BJ (cell line): ENCODE measurements around the gene WDR90. TPM values are rescaled to one million over a fixed set of nuclear protein-coding genes. Genes with fewer than 3 reads are reported as not detected.

Experiments used
- CTCF ChIA-PET: fragments of 350-600 bp; formaldehyde crosslinking; extraction: SDS; loops from one replicate; lab custom pipeline; 2021; ENCODE audit warnings: antibody characterized with exemption, inconsistent platforms; lab: Yijun Ruan, JAX
- POLR2A ChIA-PET: fragments of 300-600 bp; sonication (Branson Sonifier 250); formaldehyde crosslinking; extraction: SDS; loops from one replicate; lab custom pipeline; 2021; ENCODE audit warnings: antibody characterized with exemption; lab: Charles Lee
- DNase-seq: peaks from one replicate; pipeline ENCODE4 v3.0.0-alpha.2; 2011; ENCODE audit warnings: low read depth
- H3K27me3 ChIP-seq: 2 replicates; pipeline ENCODE4 v1.6.0; 2011; ENCODE audit warnings: low read length; ENCODE audit not compliant: control insufficient read depth, insufficient read depth
- H3K36me3 ChIP-seq: 2 replicates; pipeline ENCODE4 v1.5.1; 2011; ENCODE audit warnings: low read length; ENCODE audit not compliant: control insufficient read depth, insufficient read depth
- H3K4me3 ChIP-seq: 2 replicates; pipeline ENCODE4 v1.5.1; 2011; ENCODE audit warnings: low read depth, mild to moderate bottlenecking, control low read depth, low read length
- polyA plus RNA-seq: library from polyadenylated mRNA; depleted of rRNA; stranded (reverse); fragments of >200 nt; gene quantifications from 2 replicates; pipeline ENCODE4 v1.2.3, GENCODE V29; 2011
- TF ChIP-seq, protein P1 (sequence below): IDR thresholded peaks from 2 replicates; pipeline ENCODE4 v1.5.1; 2011; ENCODE audit warnings: low read depth, mild to moderate bottlenecking, control low read depth, inconsistent platforms, low read length, moderate library complexity; ENCODE audit not compliant: insufficient read depth

WDR90 gene
- polyA plus RNA-seq, 1 experiment: 10.0 TPM

DNA sequence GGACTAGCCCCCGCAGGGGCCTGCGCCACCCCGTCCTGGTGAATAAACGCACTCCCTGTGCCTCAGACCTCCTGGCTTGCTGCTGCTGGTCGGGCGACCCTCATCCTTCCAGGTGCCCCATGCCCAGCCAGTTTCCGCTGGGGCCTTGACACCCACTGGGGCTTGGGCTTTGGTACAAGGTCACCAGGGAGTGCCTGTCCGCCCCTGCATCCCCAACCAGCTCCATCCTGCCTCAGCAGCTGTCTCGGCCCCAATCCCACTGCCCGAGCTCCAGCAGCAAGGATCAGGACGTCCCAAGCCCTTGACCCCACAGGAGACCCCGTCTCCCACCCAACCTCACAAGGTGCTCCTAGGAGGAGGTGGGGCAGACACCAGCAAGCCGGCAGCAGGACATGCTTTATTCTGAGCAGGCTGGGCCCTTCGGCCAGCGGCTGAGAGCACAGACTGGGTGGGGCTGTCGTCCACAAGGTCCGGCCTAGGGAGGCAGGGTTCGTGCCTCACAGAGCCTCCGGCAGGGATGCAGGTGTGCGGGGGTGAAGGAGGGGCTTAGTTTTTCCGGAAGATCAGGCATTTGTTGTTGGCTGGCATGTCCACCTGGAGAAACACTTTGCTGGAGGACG is 15.0 kb upstream of the WDR90 start:
- Histone ChIP-seq H3K27me3 (no peaks in the 10 kb centered on the region), H3K4me3 (no peak overlapping the region), H3K36me3 (peaks cover 12% of the 10 kb centered on the region)
- TF ChIP-seq, protein P1, sequence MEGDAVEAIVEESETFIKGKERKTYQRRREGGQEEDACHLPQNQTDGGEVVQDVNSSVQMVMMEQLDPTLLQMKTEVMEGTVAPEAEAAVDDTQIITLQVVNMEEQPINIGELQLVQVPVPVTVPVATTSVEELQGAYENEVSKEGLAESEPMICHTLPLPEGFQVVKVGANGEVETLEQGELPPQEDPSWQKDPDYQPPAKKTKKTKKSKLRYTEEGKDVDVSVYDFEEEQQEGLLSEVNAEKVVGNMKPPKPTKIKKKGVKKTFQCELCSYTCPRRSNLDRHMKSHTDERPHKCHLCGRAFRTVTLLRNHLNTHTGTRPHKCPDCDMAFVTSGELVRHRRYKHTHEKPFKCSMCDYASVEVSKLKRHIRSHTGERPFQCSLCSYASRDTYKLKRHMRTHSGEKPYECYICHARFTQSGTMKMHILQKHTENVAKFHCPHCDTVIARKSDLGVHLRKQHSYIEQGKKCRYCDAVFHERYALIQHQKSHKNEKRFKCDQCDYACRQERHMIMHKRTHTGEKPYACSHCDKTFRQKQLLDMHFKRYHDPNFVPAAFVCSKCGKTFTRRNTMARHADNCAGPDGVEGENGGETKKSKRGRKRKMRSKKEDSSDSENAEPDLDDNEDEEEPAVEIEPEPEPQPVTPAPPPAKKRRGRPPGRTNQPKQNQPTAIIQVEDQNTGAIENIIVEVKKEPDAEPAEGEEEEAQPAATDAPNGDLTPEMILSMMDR: no peak
- ChIA-PET POLR2A (interaction anchor here (0.5 kb wide), 1 partner anchor 45 kb away, joined by 14 read pairs; no protein-coding TSS in a partner anchor), CTCF (interaction anchor here (1.2 kb wide), 1 partner anchor 14 kb away, joined by 4 read pairs; no protein-coding TSS in a partner anchor)
- DNase-seq: no peak

DNA sequence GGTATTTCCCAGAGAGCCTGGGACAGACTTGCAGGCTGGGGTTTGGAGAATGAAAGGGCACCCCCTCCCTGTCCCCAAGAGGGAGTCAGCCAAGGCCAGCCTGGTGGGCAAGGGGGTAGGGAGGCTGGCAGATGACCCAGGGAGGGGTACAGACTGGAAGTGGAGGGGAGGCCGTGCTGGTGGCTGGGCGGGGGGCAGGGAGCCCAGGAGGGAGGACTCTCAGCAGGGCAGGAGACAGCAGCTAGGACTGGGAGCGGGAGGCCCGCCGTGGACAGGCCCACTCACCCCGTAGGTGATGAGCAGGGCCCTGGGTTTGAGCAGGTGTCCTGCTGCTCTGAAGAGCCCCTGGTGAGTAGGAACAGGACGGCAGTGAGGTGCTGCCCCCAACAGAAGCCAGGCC is 14.2 kb upstream of the WDR90 start:
- TF ChIP-seq, protein P1: no peak
- no peak for DNase-seq
- CTCF ChIA-PET: no interaction called here
- H3K36me3 ChIP-seq: peaks cover 12% of the 10 kb centered on the region
- peak overlapping the region; percentile 50 for H3K4me3 ChIP-seq
- POLR2A ChIA-PET: no interaction called here
- H3K27me3 ChIP-seq: no peaks in the 10 kb centered on the region

DNA sequence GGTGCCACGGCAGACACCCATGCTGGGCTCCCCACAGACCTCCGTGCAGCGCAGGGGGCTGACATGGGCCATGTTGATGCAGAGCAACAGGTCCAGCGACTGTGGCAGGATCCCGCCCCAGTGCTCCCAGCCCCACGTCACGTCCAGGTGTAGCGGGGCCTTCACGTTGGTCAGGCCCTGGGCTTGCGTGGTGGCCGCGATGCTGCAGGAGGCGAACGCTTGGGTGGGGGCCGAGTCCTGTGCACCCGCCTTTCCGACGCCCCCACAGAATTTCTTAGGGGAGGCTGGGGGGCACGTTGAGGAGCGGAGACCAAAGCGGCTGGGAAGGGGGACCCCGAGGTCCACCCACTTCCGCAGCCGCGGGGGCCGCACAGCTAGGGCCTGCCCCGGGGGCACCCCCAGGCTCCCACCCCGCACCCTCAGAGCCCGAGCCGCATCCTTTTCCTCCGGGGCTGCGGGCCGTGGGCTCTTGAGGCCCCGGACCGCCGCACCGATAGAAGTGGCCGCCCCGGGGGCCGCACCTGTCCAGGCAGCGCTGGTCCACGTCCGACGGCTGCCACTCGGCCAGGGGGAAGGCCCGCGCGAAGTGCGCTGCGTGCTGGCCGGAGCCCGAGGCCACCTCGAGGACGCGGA is 13.5 kb upstream of the WDR90 start:
- POLR2A ChIA-PET: interaction anchor here (0.5 kb wide), 1 partner anchor 8 kb away, joined by 3 read pairs; no protein-coding TSS in a partner anchor
- Histone ChIP-seq H3K4me3 (peak overlapping the region; percentile 50), H3K27me3 (no peaks in the 10 kb centered on the region), H3K36me3 (peaks cover 12% of the 10 kb centered on the region)
- DNase-seq: no peak
- CTCF ChIA-PET: interaction anchor here (1.3 kb wide), 1 partner anchor 47 kb away, joined by 5 read pairs; no protein-coding TSS in a partner anchor
- TF ChIP-seq, protein P1: no peak

DNA sequence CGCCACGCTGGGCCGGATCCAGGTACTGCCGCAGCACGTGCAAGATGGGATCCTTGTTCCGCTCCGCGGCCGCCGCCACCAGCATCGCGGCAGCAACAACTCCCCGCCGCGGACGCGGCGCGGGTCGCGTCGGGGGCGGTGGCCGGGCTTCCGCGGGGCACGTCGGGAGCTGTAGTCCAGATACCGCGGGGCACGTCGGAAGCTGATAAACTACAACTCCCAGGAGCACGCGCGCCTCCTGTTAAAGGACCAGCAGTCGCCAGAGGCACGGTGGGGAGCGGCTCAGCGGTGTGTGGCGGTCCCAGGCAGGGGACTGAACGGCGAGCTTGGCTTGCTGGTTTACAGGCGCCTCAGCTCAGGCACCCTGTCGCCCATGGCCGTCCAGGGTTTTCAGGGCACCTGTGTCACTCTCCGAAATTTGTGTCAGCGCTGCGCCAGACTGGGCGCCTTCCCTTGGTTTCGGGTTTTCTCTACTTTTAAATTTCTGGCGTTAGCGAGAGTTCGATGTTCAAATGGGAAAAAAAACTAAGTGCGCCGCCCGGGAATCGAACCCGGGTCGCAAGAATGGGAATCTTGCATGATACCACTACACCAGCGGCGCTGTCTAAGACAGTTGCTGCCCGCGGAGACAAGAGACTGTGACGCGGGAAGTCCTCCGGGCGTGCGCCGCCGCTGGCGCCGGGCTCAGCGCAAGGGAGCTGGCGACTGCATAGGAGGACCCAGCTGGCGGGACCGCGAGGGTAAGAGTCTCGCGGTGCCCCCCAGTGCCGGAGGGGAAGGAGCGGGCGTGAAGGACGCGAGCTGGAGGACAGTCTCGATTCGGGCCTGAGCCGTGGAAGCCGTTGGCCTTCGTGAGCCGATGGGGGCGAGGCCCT is 12.7 kb upstream of the WDR90 start, which contains the start of gene METTL26:
TSS of gene METTL26 (minus strand) at position 100 of the 875 bp plus-strand sequence. CDS start at position 85, 15 bp downstream.
- Histone ChIP-seq H3K27me3 (no peaks in the 10 kb centered on the region), H3K36me3 (peaks cover 12% of the 10 kb centered on the region), H3K4me3 (peak within 1 kb of the TSS; percentile 50)
- ChIA-PET CTCF (interaction anchor here (1.3 kb wide), 1 partner anchor 48 kb away, joined by 5 read pairs; no protein-coding TSS in a partner anchor), POLR2A (no interaction called here)
- TF ChIP-seq, protein P1: no peak
- DNase-seq: peak; percentile 59
